ENCODE data around the gene LRP1.
"Not testable (repeated sequence)": the region's sequence is repeated elsewhere in the genome, so short reads cannot be mapped to it uniquely, and the experiment has no call there.

Gene LRP1

GRCh38 chr12:57112492-57113294, 15.6 kb upstream of the LRP1 start:
- DNase-seq, result peak in 1 of 2 experiments; percentile 54

DNA sequence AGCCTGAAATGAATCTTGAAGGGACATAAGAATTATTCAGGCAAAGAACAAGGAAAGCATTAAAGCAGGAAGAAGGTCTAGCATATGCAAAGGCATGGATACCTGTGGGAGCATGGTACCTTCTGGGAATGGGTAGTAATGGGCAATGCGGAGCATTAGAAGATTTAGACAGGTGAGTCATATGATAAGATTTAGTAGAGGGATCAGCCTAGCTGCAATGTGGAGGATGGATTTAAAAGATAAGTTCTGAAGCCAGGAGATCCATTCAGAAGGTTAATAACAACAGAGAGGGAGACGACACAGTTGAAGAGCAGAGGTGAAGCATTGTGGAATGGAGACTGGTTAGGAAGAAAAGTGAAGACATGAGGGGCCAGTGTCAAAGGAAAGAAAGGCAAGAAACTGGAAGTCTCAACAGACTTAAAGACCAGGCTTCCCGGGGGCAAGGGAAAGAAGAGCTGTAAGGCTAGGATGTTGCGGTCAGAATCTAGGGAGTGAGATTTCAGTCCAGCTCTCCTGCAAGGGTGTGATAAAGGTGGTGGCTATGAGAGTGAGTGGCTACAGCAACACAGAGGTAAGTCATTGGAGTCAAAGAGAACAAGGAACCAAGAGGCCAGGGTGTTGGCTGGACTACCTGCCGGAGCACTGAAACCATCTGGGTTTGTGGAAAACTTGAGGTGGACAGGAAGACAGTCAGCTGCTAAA, 11.6 kb upstream of the LRP1 start:
- DNase-seq, result no peak

DNA sequence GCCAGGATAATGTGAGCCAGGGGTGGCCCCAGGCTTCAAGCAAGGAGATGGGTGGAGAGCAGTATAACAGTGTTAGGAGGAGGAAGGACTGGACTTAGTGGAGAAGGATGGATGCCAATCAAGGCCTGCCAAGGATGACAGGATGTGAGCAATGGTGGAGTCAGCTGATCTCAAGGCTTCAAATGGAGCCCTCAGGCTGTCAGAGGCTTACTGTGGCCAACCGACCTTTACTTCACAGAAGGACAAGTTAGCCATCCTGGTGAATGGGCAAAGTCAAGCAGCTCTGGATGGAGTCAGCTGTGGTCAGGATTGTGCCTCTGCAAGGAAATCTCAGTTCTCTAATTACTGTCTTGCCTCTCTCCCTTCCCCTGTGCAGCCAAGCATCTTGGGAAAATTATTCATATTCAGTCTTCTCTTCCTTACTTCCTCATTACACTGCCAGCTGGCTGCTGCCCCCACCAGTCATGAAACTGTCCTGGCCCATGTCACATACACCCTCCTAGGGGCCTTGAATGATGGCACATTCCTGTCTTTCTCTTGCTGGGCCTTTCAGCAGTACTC, 9.5 kb upstream of the LRP1 start:
- no peak for DNase-seq

DNA sequence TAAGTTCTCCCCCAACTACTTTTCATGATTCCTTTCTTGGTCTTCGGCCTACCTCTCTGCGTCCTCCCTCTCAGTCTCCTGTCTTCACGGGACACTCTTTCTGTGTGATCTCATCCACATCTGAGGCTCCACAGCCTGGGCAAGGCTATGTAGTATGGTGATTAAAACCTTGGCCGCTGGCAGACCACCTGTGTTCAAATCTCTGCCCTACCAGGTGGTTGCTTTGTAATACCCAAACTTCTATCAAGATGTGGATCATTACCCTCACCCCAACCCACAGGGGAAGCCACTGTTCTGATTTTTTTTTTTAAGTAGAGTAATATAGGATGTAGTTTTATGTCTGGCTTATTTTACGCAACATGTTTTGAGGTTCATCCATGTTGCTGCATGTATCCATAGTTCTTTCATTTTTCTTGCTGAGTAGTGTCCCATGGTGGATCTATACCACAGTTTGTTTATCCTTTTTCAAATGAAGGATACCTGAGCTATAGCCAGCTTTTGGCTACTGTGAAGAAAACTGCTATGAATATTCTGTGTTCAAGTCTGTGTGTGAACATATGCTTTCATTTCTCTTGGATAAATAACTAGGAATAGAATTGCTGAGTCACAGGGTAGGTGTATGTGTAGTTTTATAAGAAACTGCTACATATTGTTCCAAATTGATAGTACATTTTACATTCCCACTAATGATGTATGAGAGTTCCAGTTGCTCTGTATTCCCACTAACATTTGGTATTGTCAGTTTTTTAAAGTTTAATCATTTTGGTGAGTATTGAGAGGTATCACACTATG, 8.8 kb upstream of the LRP1 start:
- no peak for DNase-seq

- DNase-seq, result not testable (repeated sequence)
Observed at GRCh38 chr12:57120718-57121117, 7.6 kb upstream of the LRP1 start.

GRCh38 chr12:57123813-57124212, 4.5 kb upstream of the LRP1 start:
- DNase-seq, result no peak

DNA sequence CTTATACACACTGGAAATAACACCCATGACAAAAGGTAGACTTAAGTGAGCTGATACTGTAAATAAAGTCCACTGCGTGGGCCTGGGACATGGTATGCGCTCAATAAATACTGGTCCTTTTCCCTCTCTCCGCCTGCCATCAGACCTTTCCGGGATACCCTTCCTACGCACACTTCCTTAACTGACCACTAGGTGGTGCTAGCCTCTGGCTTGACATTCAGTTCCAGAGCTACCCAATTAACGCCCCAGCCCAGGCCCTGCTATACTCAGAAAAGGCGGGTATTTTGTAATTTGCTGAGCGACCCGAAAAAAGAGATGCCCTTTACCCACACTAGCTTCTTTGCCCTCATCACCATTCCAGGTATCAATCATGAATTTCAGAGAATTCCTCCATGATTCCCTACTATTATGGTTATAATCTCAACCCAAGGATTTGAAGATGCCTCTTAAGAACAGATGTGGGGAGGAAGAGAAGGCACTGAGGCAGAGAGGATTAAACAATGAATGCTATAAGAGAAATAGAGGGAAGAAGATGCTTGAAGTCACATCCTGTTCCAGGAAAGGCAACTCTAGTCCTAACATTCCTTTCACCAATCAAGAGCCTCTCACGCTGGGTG, 3.9 kb upstream of the LRP1 start:
- DNase-seq, result peak; percentile 51 to 78

DNA sequence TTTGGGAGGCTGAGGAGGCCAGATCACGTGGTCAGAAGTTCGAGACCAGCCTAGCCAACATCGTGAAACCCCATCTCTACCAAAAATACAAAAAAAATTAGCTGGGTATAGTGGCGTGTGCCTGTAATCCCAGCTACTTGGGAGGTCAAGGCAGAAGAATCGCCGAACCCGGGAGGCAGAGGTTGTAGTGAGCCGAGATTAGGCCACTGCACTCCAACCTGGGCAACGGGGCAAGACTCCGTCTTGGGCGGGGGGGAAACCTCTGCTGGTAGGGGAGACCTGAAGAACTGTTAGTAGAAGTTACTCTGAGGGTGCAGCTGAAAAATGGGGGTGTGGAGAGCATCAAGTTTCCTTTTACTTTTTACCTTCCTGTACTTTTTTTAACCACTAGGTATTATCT, 2.2 kb upstream of the LRP1 start:
- DNase-seq, result no peak

DNA sequence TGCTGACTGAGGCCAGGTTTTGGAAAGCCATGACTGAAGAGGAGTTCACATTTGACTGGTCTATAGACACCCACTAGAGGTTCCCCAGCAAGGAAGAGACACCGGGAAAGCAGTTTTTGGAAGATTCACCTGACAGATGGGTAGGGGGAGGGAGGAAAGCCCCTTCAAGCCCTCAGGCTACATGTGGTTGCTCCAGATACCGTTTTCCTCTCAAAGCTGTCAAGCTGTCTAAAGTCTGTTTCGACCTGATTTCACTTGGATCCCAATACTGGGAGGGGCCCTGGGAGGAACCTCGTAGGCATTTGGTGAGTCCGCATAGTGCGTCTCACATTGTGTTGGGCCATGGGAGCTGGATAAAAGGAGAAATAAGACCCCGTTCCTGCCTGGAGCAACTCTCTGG, 1.7 kb upstream of the LRP1 start:
- DNase-seq, result no peak

DNA sequence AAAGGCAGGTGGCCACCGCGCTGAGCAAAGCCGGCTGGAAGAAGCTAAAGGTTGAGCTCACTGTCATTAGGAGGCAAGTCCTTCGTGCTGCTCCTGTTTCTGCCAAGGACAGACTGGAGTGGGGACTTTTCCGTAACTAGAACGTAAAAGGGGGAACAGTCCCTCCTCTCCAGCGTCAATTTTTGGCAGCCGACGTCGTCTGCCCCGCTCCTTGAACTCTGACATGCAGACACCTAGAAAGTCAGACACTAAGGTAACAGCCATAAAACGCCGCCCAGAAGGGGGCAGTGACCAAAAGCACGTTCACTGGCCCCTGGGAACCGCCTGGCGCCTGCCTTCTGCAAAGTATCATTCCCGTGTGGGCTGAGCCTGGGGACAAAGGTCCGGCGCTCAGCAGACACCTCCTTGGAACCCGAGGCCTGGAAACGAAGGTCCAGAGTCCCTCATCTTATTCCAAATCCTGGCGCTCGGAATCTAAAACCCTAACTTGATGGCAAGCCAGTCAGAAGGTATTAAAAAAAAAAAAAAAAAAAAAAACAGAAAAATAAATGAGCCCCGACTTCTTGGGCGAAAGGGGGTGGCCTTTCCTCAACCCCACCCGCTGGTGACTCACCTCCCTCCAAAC, 1.1 kb upstream of the LRP1 start:
- DNase-seq, result no peak

- DNase-seq, result peak in 1 of 2 experiments; percentile 63
Observed at GRCh38 chr12:57128519-57129247, 400 bp downstream of the LRP1 start.

GRCh38 chr12:57129321-57129842, 1.1 kb downstream of the LRP1 start:
- DNase-seq, result no peak

GRCh38 chr12:57129889-57130288, 1.6 kb downstream of the LRP1 start:
- DNase-seq, result no peak

GRCh38 chr12:57130941-57131340, 2.7 kb downstream of the LRP1 start:
- DNase-seq, result no peak

DNA sequence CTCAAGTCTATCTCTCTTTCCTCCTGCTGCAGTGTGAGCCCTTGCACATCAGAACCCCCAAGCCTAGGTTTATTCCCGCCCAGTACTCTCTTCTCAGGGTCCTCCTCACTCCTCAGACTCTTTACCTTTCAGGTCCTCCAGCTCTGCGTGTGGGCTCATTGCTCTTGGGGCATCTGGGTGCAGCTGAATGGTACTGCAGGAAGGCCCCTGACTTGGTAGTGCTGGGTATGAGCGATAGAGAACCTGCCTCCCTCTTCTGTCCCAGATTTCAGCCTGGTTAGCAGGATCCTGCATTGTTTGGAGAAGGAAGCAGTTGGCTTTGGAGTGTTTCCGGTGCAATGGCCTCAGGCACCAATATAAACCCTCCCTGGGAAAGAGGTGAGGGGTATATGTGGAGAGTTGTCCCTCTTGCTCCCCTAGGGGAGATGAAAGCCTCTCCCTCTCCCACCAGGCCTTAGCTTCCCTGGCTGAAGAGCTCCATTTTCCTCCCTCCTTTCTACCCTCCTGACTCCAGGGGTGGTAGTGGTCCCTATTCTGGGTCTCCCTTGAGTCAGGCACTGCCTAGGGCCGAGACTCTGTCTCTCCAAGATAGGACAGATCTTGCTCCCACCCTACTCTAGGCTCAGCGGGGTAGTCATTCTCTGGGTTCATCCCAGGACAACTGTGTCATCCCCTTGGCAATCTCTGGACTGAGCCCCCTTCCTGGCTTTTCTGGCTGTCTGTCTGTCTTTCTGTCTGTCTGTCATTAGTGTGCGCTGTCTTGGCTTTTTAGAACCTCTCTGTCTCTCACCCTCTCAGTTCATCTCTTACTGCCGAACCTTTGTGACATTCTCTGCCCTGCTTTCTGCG, 3.8 kb downstream of the LRP1 start:
- DNase-seq, result no peak

DNA sequence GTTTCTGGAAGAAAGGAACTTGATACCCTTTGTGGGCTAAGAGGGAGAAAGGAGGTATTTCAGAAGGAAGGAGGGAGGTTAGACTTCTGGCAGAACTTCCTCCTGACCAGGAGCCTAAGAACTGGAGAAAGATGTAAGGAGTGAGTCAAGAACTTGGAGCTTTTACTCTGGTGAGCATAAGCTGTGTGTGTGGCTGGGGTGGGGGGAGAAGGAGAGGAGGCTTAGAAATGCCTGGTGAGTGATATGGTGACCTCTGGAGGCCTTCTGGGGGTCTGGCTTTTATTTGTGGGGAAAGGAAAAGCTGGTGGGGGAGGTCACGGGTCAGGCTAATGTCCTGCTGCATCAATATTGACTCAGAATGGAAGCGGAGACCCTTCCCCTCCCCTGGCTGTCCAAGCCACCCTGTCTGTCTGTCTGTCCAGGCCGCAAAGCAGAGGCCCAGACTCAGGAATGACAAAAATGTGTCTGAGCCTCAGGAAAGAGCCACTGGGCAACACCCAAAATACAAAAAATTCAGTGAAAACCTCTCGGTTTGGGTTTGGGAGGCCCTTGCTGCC, 4.8 kb downstream of the LRP1 start:
- DNase-seq, result no peak

GRCh38 chr12:57133916-57134315, 5.6 kb downstream of the LRP1 start:
- DNase-seq, result no peak

- DNase-seq, result no peak
Observed at GRCh38 chr12:57134949-57135348, 6.7 kb downstream of the LRP1 start.

GRCh38 chr12:57135527-57136326, 7.4 kb downstream of the LRP1 start:
- no peak for DNase-seq

Data from NCI-H446 (cell line).